ENCODE results near the gene XK.

GRCh38 chrX:37638047-37638446 lies 47.5 kb upstream of the XK start:
- no peak for TF ChIP-seq CTCF (IDR thresholded peaks at IDR 0.05)
- no peak for TF ChIP-seq EZH2 (IDR thresholded peaks at IDR 0.05; ENCODE audit: borderline replicate concordance, insufficient read depth, low read depth, low read length, poor library complexity, severe bottlenecking)
